ENCODE results near the gene TRIO.

Gene TRIO

DNA sequence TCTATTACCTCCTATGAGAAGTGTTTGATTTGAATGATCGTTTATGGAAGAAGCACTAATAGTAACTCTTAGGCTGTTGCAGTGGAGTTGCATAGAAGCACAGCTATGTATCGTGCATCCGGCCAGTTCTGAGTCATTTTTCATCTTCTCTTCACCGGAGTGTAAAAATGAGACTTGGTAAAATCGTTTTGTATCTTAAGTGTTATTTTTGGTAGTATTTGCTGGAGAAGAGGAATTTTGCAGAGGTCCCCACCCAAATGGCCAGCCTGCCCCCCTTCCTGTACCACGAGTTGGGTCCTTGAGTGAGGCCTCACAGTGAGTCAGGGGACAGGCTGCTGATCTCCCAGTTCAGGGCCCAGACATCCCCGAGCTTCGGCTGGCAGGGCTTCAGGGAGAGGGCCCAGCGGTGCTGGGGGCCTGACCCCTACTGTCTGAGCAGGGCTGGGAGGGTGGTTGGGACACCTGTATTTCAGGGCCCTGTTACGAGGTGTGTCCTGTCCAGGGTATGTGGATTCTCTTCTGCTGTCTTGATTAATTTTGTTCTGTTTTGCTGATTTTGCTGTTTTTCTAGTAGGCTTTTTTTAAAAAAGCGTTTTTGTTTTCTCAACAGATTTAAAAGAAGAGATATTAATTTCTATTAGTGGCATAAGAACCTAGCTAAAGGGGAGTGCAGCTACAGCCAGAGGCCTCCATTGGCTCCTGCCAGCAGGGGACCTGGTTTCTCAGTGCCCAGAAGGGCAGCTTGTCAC lies 210.8 kb downstream of the TRIO start:
- no peaks in the 10 kb centered on the region for H3K27me3 ChIP-seq (replicated peaks; ENCODE audit: control insufficient read depth, insufficient read depth, low read length)
- TF ChIP-seq, protein P1, sequence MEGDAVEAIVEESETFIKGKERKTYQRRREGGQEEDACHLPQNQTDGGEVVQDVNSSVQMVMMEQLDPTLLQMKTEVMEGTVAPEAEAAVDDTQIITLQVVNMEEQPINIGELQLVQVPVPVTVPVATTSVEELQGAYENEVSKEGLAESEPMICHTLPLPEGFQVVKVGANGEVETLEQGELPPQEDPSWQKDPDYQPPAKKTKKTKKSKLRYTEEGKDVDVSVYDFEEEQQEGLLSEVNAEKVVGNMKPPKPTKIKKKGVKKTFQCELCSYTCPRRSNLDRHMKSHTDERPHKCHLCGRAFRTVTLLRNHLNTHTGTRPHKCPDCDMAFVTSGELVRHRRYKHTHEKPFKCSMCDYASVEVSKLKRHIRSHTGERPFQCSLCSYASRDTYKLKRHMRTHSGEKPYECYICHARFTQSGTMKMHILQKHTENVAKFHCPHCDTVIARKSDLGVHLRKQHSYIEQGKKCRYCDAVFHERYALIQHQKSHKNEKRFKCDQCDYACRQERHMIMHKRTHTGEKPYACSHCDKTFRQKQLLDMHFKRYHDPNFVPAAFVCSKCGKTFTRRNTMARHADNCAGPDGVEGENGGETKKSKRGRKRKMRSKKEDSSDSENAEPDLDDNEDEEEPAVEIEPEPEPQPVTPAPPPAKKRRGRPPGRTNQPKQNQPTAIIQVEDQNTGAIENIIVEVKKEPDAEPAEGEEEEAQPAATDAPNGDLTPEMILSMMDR (IDR thresholded peaks at IDR 0.05; ENCODE audit: insufficient read depth, low read length, poor library complexity, severe bottlenecking), result no peak
- H3K4me3 ChIP-seq (replicated peaks; ENCODE audit: low read depth, low read length), result no peak overlapping the region
- H3K36me3 ChIP-seq (ENCODE audit: control insufficient read depth, insufficient read depth, low read length), result peaks cover 12% of the 10 kb centered on the region
- DNase-seq (ENCODE audit: extremely low read depth, insufficient read length), result no peak

DNA sequence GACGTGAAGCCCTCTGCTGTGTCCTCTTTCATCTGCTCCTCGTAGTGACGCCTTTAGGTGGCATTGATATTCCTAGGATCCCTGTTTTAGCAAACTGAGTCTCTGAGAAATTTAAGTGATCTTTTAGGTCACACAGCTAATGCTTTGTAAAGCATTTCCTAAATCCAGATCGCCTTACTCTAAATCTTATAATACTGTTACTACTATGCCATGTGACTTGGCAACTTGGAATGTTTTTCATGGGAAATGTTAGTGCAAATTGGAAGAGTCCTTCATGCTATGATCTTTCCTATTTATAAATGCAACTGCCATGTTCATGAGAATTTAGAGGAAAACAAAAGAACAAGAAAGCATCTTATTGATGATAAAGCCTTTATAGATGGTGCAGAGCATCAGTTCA lies 212.2 kb downstream of the TRIO start:
- no peak for DNase-seq (ENCODE audit: extremely low read depth, insufficient read length)
- Histone ChIP-seq H3K36me3 (ENCODE audit: control insufficient read depth, insufficient read depth, low read length) (peaks cover 23% of the 10 kb centered on the region), H3K4me3 (replicated peaks; ENCODE audit: low read depth, low read length) (no peak overlapping the region), H3K27me3 (replicated peaks; ENCODE audit: control insufficient read depth, insufficient read depth, low read length) (no peaks in the 10 kb centered on the region)
- TF ChIP-seq, protein P1 (IDR thresholded peaks at IDR 0.05; ENCODE audit: insufficient read depth, low read length, poor library complexity, severe bottlenecking), result no peak

DNA sequence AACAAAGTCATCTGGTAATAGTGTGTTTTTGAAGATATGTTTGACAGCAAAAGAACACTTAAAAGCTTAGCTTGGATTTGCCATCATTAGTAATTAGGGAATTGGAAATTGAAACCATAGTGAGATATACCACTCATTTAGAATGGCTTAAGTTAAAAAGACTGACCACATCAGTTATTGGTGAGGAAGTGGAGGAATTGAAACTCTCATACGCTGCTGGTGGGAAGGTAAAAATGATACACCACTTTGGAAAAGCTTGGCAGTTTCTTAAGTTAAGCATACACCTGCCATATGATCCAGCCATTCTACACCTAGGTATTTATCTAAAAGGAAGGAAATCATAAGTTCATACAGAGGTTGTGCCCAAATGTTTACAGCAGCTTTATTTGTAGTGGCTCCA lies 213.2 kb downstream of the TRIO start:
- no peaks in the 10 kb centered on the region for H3K27me3 ChIP-seq (replicated peaks; ENCODE audit: control insufficient read depth, insufficient read depth, low read length)
- H3K36me3 ChIP-seq (ENCODE audit: control insufficient read depth, insufficient read depth, low read length), result peaks cover 23% of the 10 kb centered on the region
- TF ChIP-seq, protein P1 (IDR thresholded peaks at IDR 0.05; ENCODE audit: insufficient read depth, low read length, poor library complexity, severe bottlenecking), result no peak
- no peak for DNase-seq (ENCODE audit: extremely low read depth, insufficient read length)
- H3K4me3 ChIP-seq (replicated peaks; ENCODE audit: low read depth, low read length), result no peak overlapping the region

DNA sequence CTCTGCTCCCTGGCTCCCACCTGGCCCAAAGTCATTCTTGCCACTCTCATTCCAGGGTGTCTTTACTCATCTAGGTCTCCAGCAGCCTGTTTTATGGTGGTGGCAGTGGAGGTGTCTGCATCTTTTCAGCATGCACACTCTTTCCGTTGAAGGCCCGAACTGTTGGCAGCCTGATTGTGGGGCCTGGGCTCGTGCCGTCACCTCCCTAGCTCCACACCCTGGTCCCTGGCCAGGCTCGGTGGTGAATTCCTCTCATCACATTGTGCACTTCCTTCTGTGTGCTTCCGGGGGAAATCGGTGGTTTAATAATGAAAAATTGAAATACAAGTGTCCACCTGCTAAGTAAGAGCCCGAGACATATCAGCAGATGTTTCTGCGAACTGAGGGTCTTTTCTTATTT lies 214.3 kb downstream of the TRIO start:
- DNase-seq (ENCODE audit: extremely low read depth, insufficient read length), result no peak
- Histone ChIP-seq H3K4me3 (replicated peaks; ENCODE audit: low read depth, low read length) (no peak overlapping the region), H3K27me3 (replicated peaks; ENCODE audit: control insufficient read depth, insufficient read depth, low read length) (no peaks in the 10 kb centered on the region), H3K36me3 (ENCODE audit: control insufficient read depth, insufficient read depth, low read length) (peaks cover 27% of the 10 kb centered on the region)
- TF ChIP-seq, protein P1 (IDR thresholded peaks at IDR 0.05; ENCODE audit: insufficient read depth, low read length, poor library complexity, severe bottlenecking), result no peak

DNA sequence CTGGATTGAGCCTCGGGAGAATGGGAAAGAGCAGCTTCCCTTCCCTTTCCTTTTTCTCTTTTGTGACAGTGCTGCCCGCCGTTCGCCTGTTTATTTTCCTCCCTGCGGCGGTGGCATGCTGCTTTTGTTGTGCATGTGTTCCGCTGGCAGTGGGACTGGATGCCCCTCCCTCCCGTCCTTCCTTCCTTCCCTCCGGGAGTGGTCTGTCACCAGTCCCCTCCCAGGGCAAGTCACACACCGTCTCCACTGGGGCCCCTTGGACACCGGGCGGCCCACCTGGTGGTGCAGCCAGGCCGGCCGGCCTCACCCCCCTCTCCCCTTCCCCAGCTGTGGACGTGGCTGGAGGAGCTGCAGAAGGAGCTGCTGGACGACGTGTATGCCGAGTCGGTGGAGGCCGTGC lies 214.7 kb downstream of the TRIO start:
- H3K4me3 ChIP-seq (replicated peaks; ENCODE audit: low read depth, low read length), result no peak overlapping the region
- TF ChIP-seq, protein P1 (IDR thresholded peaks at IDR 0.05; ENCODE audit: insufficient read depth, low read length, poor library complexity, severe bottlenecking), result no peak
- H3K27me3 ChIP-seq (replicated peaks; ENCODE audit: control insufficient read depth, insufficient read depth, low read length), result no peaks in the 10 kb centered on the region
- DNase-seq (ENCODE audit: extremely low read depth, insufficient read length), result no peak
- H3K36me3 ChIP-seq (ENCODE audit: control insufficient read depth, insufficient read depth, low read length), result peaks cover 27% of the 10 kb centered on the region

DNA sequence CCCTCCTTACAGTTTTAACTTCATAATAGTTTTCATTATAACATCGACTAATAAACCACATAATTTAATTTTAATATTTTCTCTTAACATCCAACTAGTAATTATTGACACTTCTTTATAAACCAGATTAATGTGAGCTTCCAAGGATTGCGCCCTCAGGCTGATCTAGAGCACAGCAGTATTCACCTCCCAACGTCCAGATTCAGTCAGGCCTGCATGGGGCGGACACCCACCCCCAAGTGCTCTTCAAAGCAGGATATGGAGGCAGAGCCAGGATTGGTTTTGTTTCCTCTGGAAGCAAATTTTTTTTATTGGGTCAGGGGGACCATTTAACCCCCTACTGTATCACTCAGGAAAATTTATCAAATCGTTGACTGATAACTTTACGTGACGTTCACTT lies 215.4 kb downstream of the TRIO start:
- no peak for DNase-seq (ENCODE audit: extremely low read depth, insufficient read length)
- H3K36me3 ChIP-seq (ENCODE audit: control insufficient read depth, insufficient read depth, low read length), result peaks cover 27% of the 10 kb centered on the region

More for the DNA sequence above, 215.4 kb downstream of the TRIO start:
- Histone ChIP-seq H3K27me3 (replicated peaks; ENCODE audit: control insufficient read depth, insufficient read depth, low read length) (no peaks in the 10 kb centered on the region), H3K4me3 (replicated peaks; ENCODE audit: low read depth, low read length) (no peak overlapping the region)
- TF ChIP-seq, protein P1 (IDR thresholded peaks at IDR 0.05; ENCODE audit: insufficient read depth, low read length, poor library complexity, severe bottlenecking), result no peak
